Neural progenitor cell (in vitro differentiated cells): ENCODE data around the gene SSBP2.

Experiments
- CTCF ChIP-seq: fragments of 200-600 bp; sonication (generic); IDR thresholded peaks from 2 replicates; pipeline ENCODE4 v1.5.1; 2017; ENCODE audit warnings: antibody characterized with exemption, mild to moderate bottlenecking
- EZH2 ChIP-seq: fragments of 200-600 bp; sonication (generic); IDR thresholded peaks from 2 replicates; pipeline ENCODE4 v1.6.1; 2017; ENCODE audit warnings: antibody characterized with exemption, mild to moderate bottlenecking, moderate library complexity

- TF ChIP-seq CTCF (no peak), EZH2 (no peak)
Observed at GRCh38 chr5:81679885-81680284, 71.0 kb downstream of the SSBP2 start.
